Central memory CD8-positive, alpha-beta T cell (primary cell): ENCODE measurements around the gene AARS1.
"Not testable (repeated sequence)": the region's sequence is repeated elsewhere in the genome, so short reads cannot be mapped to it uniquely, and the experiment has no call there.

ENCODE experiments used
- ATAC-seq: fragments of 150-1000 bp; cut with Tn5 transposase; replicated peaks from 2 replicates; pipeline ENCODE4 v1.10.0; 2022; ENCODE audit warnings: mild to moderate bottlenecking, moderate FRiP score, moderate number of reproducible peaks; ENCODE audit not compliant: poor library complexity, severe bottlenecking; ENCODE audit errors: extremely low read depth
- DNase-seq, 2 donors: peaks; one replicate each; pipeline ENCODE4 v3.0.0; 2021; ENCODE audit warnings: low spot score in 2 of 2
- H3K27ac Mint-ChIP-seq: one replicate; pipeline ENCODE4 v1.8.0; 2022; ENCODE audit warnings: low read depth, mild to moderate bottlenecking, moderate library complexity, mixed read lengths
- H3K27me3 Mint-ChIP-seq: one replicate; pipeline ENCODE4 v1.8.0; 2022; ENCODE audit warnings: mixed read lengths
- H3K36me3 Mint-ChIP-seq: one replicate; pipeline ENCODE4 v1.8.0; 2022; ENCODE audit warnings: mild to moderate bottlenecking, moderate library complexity, mixed read lengths; ENCODE audit not compliant: insufficient read depth
- H3K4me1 Mint-ChIP-seq: one replicate; pipeline ENCODE4 v1.8.0; 2022; ENCODE audit warnings: mixed read lengths
- H3K4me3 Mint-ChIP-seq: one replicate; pipeline ENCODE4 v1.8.0; 2022; ENCODE audit warnings: mild to moderate bottlenecking, moderate library complexity, mixed read lengths
- H3K9me3 Mint-ChIP-seq: one replicate; pipeline ENCODE4 v1.8.0; 2022; ENCODE audit warnings: mixed read lengths

The AARS1 gene

GRCh38 chr16:70289229-70290094 is at the start of gene AARS1:
AARS1 (minus strand) TSS chr16:70289506; CDS start chr16:70282763, 6,743 bp downstream.
- no peaks in the 10 kb centered on the region for H3K27me3 Mint-ChIP-seq

GRCh38 chr16:70337814-70338213 is 48.5 kb upstream of the AARS1 start:
- Mint-ChIP-seq H3K36me3 (peaks cover 9% of the 10 kb centered on the region), H3K9me3 (no peaks in the 10 kb centered on the region), H3K27me3 (no peaks in the 10 kb centered on the region), H3K4me1 (no peaks in the 10 kb centered on the region), H3K27ac (no peak overlapping the region), H3K4me3 (no peak overlapping the region)
- no peak for ATAC-seq
- DNase-seq, result no peak

More at GRCh38 chr16:70289229-70290094, at the start of gene AARS1:
- peak within 1 kb of the TSS; percentile 93 for H3K4me3 Mint-ChIP-seq
- peak; percentile 95 for ATAC-seq
- peak; percentile 83 to 90 for DNase-seq
- H3K4me1 Mint-ChIP-seq, result peaks cover 7% of the 10 kb centered on the region
- peak within 1 kb of the TSS; percentile 96 for H3K27ac Mint-ChIP-seq
- peaks cover 10% of the 10 kb centered on the region for H3K36me3 Mint-ChIP-seq
- no peaks in the 10 kb centered on the region for H3K9me3 Mint-ChIP-seq

- not testable (repeated sequence) for ATAC-seq, H3K4me1 Mint-ChIP-seq, H3K27me3 Mint-ChIP-seq, H3K4me3 Mint-ChIP-seq, H3K9me3 Mint-ChIP-seq, DNase-seq
- Mint-ChIP-seq H3K36me3 (peaks cover 30% of the 10 kb centered on the region), H3K27ac (peak overlapping the region; percentile 80)
Observed at GRCh38 chr16:70332728-70333127, 43.4 kb upstream of the AARS1 start.

- no peak for DNase-seq
- Mint-ChIP-seq H3K27me3 (no peaks in the 10 kb centered on the region), H3K4me3 (no peak overlapping the region), H3K4me1 (no peaks in the 10 kb centered on the region), H3K36me3 (peaks cover 30% of the 10 kb centered on the region), H3K27ac (no peak overlapping the region), H3K9me3 (no peaks in the 10 kb centered on the region)
- ATAC-seq, result peak; percentile 60
Observed at GRCh38 chr16:70331588-70332358, 42.5 kb upstream of the AARS1 start.

- Mint-ChIP-seq H3K4me3 (no peak overlapping the region), H3K36me3 (peaks cover 30% of the 10 kb centered on the region), H3K4me1 (no peaks in the 10 kb centered on the region), H3K9me3 (no peaks in the 10 kb centered on the region), H3K27ac (no peak overlapping the region), H3K27me3 (no peaks in the 10 kb centered on the region)
- ATAC-seq, result no peak
- DNase-seq, result no peak
Observed at GRCh38 chr16:70331091-70331490, 41.8 kb upstream of the AARS1 start.

- Mint-ChIP-seq H3K4me1 (no peaks in the 10 kb centered on the region), H3K27ac (no peak overlapping the region), H3K36me3 (peaks cover 46% of the 10 kb centered on the region), H3K27me3 (no peaks in the 10 kb centered on the region), H3K4me3 (no peak overlapping the region), H3K9me3 (no peaks in the 10 kb centered on the region)
- DNase-seq (no peak), ATAC-seq (no peak)
Observed at GRCh38 chr16:70324998-70325747, 35.9 kb upstream of the AARS1 start.

- DNase-seq (no peak), ATAC-seq (no peak)
- Mint-ChIP-seq H3K9me3 (no peaks in the 10 kb centered on the region), H3K36me3 (peaks cover 67% of the 10 kb centered on the region), H3K27ac (no peak overlapping the region), H3K27me3 (no peaks in the 10 kb centered on the region), H3K4me1 (no peaks in the 10 kb centered on the region), H3K4me3 (no peak overlapping the region)
Observed at GRCh38 chr16:70320121-70320520, 30.8 kb upstream of the AARS1 start.

- not testable (repeated sequence) for H3K9me3 Mint-ChIP-seq, H3K4me3 Mint-ChIP-seq, H3K27me3 Mint-ChIP-seq, ATAC-seq, DNase-seq, H3K27ac Mint-ChIP-seq, H3K36me3 Mint-ChIP-seq
- H3K4me1 Mint-ChIP-seq, result peaks cover 19% of the 10 kb centered on the region
Observed at GRCh38 chr16:70307726-70308125, 18.4 kb upstream of the AARS1 start.

GRCh38 chr16:70306880-70307279 is 17.6 kb upstream of the AARS1 start:
- no peaks in the 10 kb centered on the region for H3K27me3 Mint-ChIP-seq
- DNase-seq (no peak), ATAC-seq (no peak)
- H3K36me3 Mint-ChIP-seq, result peaks cover 8% of the 10 kb centered on the region
- no peak overlapping the region for H3K27ac Mint-ChIP-seq
- H3K4me3 Mint-ChIP-seq, result no peak overlapping the region
- no peaks in the 10 kb centered on the region for H3K9me3 Mint-ChIP-seq
- H3K4me1 Mint-ChIP-seq, result peaks cover 27% of the 10 kb centered on the region

- Mint-ChIP-seq H3K27me3 (no peaks in the 10 kb centered on the region), H3K9me3 (no peaks in the 10 kb centered on the region), H3K4me3 (no peak overlapping the region), H3K36me3 (peaks cover 8% of the 10 kb centered on the region), H3K27ac (peak overlapping the region; percentile 49), H3K4me1 (peaks cover 45% of the 10 kb centered on the region)
- ATAC-seq (no peak), DNase-seq (no peak)
Observed at GRCh38 chr16:70304892-70305448, 15.7 kb upstream of the AARS1 start.

- DNase-seq, result no peak
- Mint-ChIP-seq H3K9me3 (no peaks in the 10 kb centered on the region), H3K36me3 (peaks cover 10% of the 10 kb centered on the region), H3K4me3 (no peak overlapping the region), H3K27ac (peak overlapping the region; percentile 95), H3K4me1 (peaks cover 60% of the 10 kb centered on the region), H3K27me3 (no peaks in the 10 kb centered on the region)
- ATAC-seq, result no peak
Observed at GRCh38 chr16:70302745-70303144, 13.4 kb upstream of the AARS1 start.

- Mint-ChIP-seq H3K4me1 (peaks cover 53% of the 10 kb centered on the region), H3K27me3 (no peaks in the 10 kb centered on the region), H3K36me3 (peaks cover 10% of the 10 kb centered on the region), H3K9me3 (no peaks in the 10 kb centered on the region), H3K4me3 (peak overlapping the region; percentile 90), H3K27ac (peak overlapping the region; percentile 95)
- no peak for ATAC-seq
- DNase-seq, result no peak
Observed at GRCh38 chr16:70301121-70301520, 11.8 kb upstream of the AARS1 start.
